ENCODE data around the gene DSCAML1. TPM values are rescaled to one million over a fixed set of nuclear protein-coding genes. Genes with fewer than 3 reads are reported as not detected.
A peak's percentile ranks its signal among the peaks of the same experiment; 100 is the strongest.

DSCAML1 gene
- polyA plus RNA-seq, 1 donor, result 2.8 TPM

DNA sequence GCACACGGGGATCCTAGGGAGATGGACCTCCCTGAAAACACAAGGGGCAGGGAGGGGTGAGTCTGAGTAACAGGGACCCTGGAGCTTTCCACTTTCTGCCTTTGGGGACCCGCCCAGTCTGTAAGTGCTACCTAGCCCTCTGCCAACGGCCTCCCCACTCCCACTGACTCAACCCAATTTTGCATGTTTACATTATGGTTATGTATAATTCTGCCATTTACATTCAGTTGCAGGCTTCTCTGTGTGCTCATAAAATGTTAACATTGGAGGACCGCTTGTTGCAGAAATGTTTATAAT is 105.8 kb downstream of the DSCAML1 start:
- no peak for DNase-seq

- DNase-seq, result no peak
These were observed 106.4 kb downstream of the DSCAML1 start for GRCh38 chr11:117690484-117691217.

GRCh38 chr11:117688255-117688797 is 108.7 kb downstream of the DSCAML1 start:
- DNase-seq, result no peak

DNA sequence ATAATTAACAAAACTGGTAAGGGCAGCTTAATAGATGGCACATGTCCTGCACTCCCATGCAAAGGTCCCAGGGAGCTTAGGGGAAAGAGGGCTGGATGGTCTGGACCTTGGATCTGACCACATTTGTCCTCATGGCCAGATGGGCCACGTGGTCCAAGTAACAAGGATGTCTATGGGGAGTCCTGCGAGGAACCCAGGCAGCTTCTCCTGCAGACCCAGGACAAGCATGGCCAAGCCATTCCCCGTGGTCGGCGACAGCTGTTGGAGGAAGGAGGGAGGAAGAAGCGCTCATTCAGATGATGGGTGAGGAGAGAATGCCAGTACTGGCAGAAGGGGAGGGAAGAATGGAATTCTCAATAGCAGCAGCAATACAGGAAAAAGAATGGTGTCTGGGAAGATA is 109.2 kb downstream of the DSCAML1 start:
- DNase-seq, result no peak

- no peak for DNase-seq
These were observed 110.3 kb downstream of the DSCAML1 start for GRCh38 chr11:117686711-117687110.

DNA sequence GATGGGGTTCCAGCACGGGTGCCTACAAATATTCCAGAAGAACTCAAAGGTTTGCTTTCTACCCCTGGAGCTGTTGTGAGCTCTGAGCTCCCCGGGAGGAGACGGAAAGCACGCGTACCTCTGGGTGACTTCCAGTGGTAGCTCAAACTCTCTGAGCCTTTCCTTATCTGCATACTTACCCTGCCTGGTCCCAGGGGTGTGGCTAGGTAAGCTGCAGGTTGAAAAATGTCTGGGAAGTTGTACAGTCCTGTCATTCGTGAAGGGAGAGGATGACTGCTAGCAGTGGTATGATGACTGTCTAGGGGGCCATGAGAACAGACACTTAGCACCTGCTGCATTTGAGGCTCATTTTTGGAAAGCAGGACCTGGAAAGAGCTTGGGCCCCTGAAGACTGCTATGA is 111.5 kb downstream of the DSCAML1 start:
- DNase-seq, result no peak

- no peak for DNase-seq
These were observed 112.3 kb downstream of the DSCAML1 start for GRCh38 chr11:117684731-117685130.

DNA sequence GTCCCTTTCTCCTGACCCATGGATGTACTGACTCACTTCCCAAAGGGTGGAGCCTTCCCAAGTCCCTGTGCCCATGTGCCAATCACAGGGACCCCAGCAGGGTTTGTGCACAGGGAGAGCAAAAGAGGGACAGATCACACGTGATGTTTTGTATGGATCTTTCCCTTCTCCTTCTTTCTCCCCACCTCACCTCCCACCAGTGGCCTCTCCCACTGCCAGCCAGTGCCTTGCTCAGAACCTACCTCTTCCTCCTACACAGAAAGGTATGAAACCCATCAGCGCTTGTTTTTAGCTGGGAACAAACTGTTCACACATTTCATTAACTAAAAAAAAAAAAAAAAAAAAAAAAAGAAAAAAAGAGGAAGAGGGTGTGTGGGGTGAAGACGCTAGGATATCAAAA is 112.9 kb downstream of the DSCAML1 start:
- no peak for DNase-seq

DNA sequence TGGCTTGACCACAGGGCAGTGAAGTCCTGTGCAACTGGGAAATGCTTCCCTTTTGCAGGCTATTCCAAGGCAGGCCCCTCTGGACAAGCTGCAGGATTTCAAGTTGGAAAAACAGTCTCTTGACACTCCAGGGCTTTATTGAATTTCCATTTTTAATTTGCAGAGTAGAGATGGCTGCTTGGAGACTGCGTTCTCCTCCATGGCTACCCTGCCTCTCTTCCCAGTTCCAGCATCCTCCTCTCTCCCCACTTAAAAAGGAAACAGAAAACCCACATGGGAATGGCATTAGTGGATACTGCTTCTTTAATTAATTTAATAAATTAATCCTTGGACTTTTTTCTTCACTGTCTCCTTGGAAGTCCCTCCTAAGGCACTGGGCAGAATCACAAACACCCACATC is 115.6 kb downstream of the DSCAML1 start:
- no peak for DNase-seq

DNA sequence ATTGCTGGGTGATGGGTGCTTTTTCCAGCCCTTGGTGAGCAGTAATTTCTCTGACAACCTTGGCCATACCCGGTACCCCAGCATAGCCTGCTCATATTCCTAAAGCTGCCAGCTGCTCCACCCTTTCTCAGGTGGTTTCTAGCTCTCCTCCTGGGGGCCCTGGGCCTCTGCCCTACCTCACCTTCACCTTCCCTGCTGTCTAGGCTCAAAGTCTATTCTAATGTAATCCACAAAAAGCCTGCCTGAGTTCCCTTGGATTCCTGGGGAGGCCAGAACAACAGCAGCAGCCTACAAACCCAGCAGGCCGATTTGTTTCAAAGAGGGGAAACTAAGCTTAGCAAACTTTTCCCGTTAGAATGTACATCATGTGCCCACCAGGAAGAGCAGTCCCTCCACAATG is 117.6 kb downstream of the DSCAML1 start:
- DNase-seq, result no peak

GRCh38 chr11:117678658-117679406 is 118.2 kb downstream of the DSCAML1 start:
- DNase-seq, result no peak

- DNase-seq, result no peak
These were observed 119.2 kb downstream of the DSCAML1 start for GRCh38 chr11:117677729-117678310.

GRCh38 chr11:117676501-117676900 is 120.5 kb downstream of the DSCAML1 start:
- DNase-seq, result no peak

DNA sequence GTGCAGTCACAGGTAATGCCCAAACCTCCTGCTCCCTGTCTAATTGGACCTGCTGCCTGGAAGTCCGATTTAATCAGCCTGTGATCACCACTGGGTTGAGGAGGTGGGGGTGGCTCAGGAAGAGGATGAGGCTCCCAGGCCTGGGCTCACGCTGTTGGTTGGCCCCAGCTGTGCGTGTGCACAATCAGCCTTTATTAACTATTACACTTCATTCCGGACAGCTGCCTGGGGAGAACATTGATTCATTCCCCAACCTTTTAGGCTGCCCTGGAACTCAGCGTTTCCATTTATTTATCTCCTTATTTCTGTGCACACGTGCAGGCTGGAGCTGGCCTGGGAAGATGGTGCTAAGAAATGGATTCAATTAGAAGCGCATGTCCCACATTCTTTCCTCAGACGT is 123.4 kb downstream of the DSCAML1 start:
- no peak for DNase-seq

DNA sequence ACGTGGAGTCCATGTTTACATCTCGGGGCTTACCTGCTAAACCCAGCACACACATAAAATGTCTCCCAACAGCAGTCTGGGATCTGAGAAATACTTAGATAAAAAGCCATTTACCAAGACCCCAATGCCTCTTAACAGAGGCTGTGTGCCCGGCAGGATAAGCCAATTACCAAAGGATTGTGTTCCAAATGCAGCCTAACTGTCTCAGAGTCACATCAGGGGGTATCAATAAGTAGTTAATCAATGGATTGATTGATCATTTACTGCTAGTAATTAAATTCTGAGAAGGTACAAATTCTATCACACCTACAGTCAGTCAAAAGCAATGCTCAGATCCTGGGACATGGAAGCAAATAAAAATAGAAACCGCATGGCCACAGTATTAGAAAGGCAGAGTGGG is 125.6 kb downstream of the DSCAML1 start:
- DNase-seq, result no peak

GRCh38 chr11:117670924-117671323 is 126.1 kb downstream of the DSCAML1 start:
- no peak for DNase-seq

GRCh38 chr11:117670443-117670842 is 126.6 kb downstream of the DSCAML1 start:
- DNase-seq, result no peak

GRCh38 chr11:117669616-117670015 is 127.4 kb downstream of the DSCAML1 start:
- DNase-seq, result no peak

DNA sequence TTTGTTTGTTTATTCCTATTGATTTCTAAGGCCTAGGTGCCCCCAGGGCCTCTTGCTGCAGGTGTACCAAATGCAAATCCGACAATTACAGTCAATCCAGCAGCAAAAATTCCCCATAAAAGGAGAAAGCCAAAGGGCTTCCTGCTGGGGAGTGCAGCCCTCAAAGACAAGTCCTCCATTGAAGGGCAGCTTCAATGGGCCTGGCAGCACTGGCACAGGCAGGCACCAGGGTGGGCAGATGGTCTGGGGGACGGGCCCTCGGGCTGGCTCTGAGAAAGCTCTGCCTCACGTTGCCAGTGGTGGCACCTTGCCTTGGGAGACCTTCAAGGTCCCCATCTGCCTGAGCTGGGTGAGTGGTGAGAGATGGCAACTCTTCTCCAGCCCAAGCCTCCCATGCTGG is 128.0 kb downstream of the DSCAML1 start:
- DNase-seq, result no peak

- DNase-seq, result no peak
These were observed 128.7 kb downstream of the DSCAML1 start for GRCh38 chr11:117668321-117668751.

GRCh38 chr11:117664897-117665296 is 132.1 kb downstream of the DSCAML1 start:
- DNase-seq, result no peak

- DNase-seq, result peak; percentile 18
These were observed 133.2 kb downstream of the DSCAML1 start for GRCh38 chr11:117663821-117664220.

GRCh38 chr11:117663414-117663813 is 133.6 kb downstream of the DSCAML1 start:
- DNase-seq, result no peak

Measured in left kidney (tissue), 2 donors.